WERI-Rb-1 (cell line): ENCODE results near the gene DNAI2.

ENCODE experiments used
- DNase-seq: peaks from one replicate; pipeline ENCODE4 v3.0.0-alpha.2; 2020
- H3K27ac ChIP-seq: fragments of 250-450 bp; sonication (Bioruptor Pico); 2 replicates; pipeline ENCODE4 v1.5.1; 2020; ENCODE audit warnings: mild to moderate bottlenecking, moderate library complexity
- H3K27me3 ChIP-seq: fragments of 250-450 bp; sonication (Bioruptor Pico); 2 replicates; pipeline ENCODE4 v1.5.1; 2021; ENCODE audit warnings: mild to moderate bottlenecking, low read depth, moderate library complexity; ENCODE audit not compliant: insufficient read depth, severe bottlenecking
- H3K36me3 ChIP-seq: fragments of 250-450 bp; sonication (Bioruptor Pico); 2 replicates; pipeline ENCODE4 v1.5.1; 2020; ENCODE audit warnings: mild to moderate bottlenecking, moderate library complexity
- H3K4me3 ChIP-seq: 2 replicates; pipeline ENCODE4 v1.5.1; 2011; ENCODE audit warnings: low read depth, mild to moderate bottlenecking, control low read depth, low read length
- H3K9me3 ChIP-seq: fragments of 250-450 bp; sonication (Bioruptor Pico); 2 replicates; pipeline ENCODE4 v1.5.1; 2021; ENCODE audit warnings: mild to moderate bottlenecking, moderate library complexity; ENCODE audit not compliant: severe bottlenecking
- CTCF ChIP-seq: IDR thresholded peaks from 2 replicates; pipeline ENCODE4 v1.5.1; 2011; ENCODE audit warnings: low read depth, mild to moderate bottlenecking, control low read depth, inconsistent platforms, low read length

DNAI2 gene

GRCh38 chr17:74245871-74246270 is 28.2 kb upstream of the DNAI2 start:
- TF ChIP-seq CTCF, result no peak
- Histone ChIP-seq H3K27ac (no peak overlapping the region), H3K9me3 (no peaks in the 10 kb centered on the region), H3K36me3 (peaks cover 13% of the 10 kb centered on the region), H3K4me3 (no peak overlapping the region), H3K27me3 (no peaks in the 10 kb centered on the region)
- DNase-seq, result no peak

GRCh38 chr17:74249590-74250270 is 24.3 kb upstream of the DNAI2 start:
- no peak for DNase-seq
- no peaks in the 10 kb centered on the region for H3K27me3 ChIP-seq
- peaks cover 30% of the 10 kb centered on the region for H3K36me3 ChIP-seq
- no peak overlapping the region for H3K4me3 ChIP-seq
- H3K27ac ChIP-seq, result no peak overlapping the region
- TF ChIP-seq CTCF, result no peak
- H3K9me3 ChIP-seq, result no peaks in the 10 kb centered on the region

GRCh38 chr17:74250324-74250995 is 23.6 kb upstream of the DNAI2 start:
- H3K4me3 ChIP-seq, result no peak overlapping the region
- DNase-seq, result no peak
- no peak overlapping the region for H3K27ac ChIP-seq
- H3K9me3 ChIP-seq, result no peaks in the 10 kb centered on the region
- peaks cover 34% of the 10 kb centered on the region for H3K36me3 ChIP-seq
- no peak for TF ChIP-seq CTCF
- H3K27me3 ChIP-seq, result no peaks in the 10 kb centered on the region

GRCh38 chr17:74251051-74251450 is 23.0 kb upstream of the DNAI2 start:
- H3K36me3 ChIP-seq, result peaks cover 34% of the 10 kb centered on the region
- H3K4me3 ChIP-seq, result no peak overlapping the region
- no peaks in the 10 kb centered on the region for H3K27me3 ChIP-seq

GRCh38 chr17:74251569-74251968 is 22.5 kb upstream of the DNAI2 start:
- DNase-seq, result no peak
- peaks cover 30% of the 10 kb centered on the region for H3K36me3 ChIP-seq
- no peaks in the 10 kb centered on the region for H3K9me3 ChIP-seq
- H3K4me3 ChIP-seq, result no peak overlapping the region
- no peaks in the 10 kb centered on the region for H3K27me3 ChIP-seq
- no peak overlapping the region; the same call in 1 of the 2 replicates for H3K27ac ChIP-seq
- TF ChIP-seq CTCF, result no peak

More at GRCh38 chr17:74251051-74251450, 23.0 kb upstream of the DNAI2 start:
- no peak for TF ChIP-seq CTCF
- H3K27ac ChIP-seq, result no peak overlapping the region
- H3K9me3 ChIP-seq, result no peaks in the 10 kb centered on the region
- no peak for DNase-seq
